NCI-H187 (cell line): ENCODE results near the gene MECR.
"Not testable (repeated sequence)": the region's sequence is repeated elsewhere in the genome, so short reads cannot be mapped to it uniquely, and the experiment has no call there.

Source experiments
- DNase-seq, 2 experiments: peaks; one replicate each; lab custom pipeline; 2025; lab: John Stamatoyannopoulos, UW

The MECR gene

GRCh38 chr1:29169976-29170375, 60.8 kb downstream of the MECR start:
- no peak for DNase-seq

GRCh38 chr1:29167904-29168303, 62.8 kb downstream of the MECR start:
- DNase-seq = no peak

- DNase-seq = no peak
Measured at GRCh38 chr1:29166291-29166878, 64.3 kb downstream of the MECR start.

GRCh38 chr1:29164588-29164987, 66.1 kb downstream of the MECR start:
- no peak for DNase-seq

GRCh38 chr1:29162476-29163138, 68.1 kb downstream of the MECR start:
- DNase-seq = no peak

- DNase-seq = no peak
Measured at GRCh38 chr1:29162025-29162424, 68.7 kb downstream of the MECR start.

GRCh38 chr1:29159773-29160172, 71.0 kb downstream of the MECR start:
- DNase-seq = no peak

- no peak for DNase-seq
Measured at GRCh38 chr1:29157269-29157601, 73.5 kb downstream of the MECR start.

GRCh38 chr1:29156543-29157268, 74.0 kb downstream of the MECR start:
- no peak for DNase-seq

- no peak for DNase-seq
Measured at GRCh38 chr1:29152046-29152805, 78.5 kb downstream of the MECR start.

GRCh38 chr1:29150346-29150745, 80.4 kb downstream of the MECR start:
- DNase-seq = not testable (repeated sequence)

GRCh38 chr1:29148656-29149491, 81.9 kb downstream of the MECR start:
- DNase-seq = no peak

- DNase-seq = no peak
Measured at GRCh38 chr1:29145739-29146437, 84.8 kb downstream of the MECR start.

GRCh38 chr1:29144178-29144577, 86.6 kb downstream of the MECR start:
- DNase-seq = no peak

GRCh38 chr1:29142714-29143113, 88.0 kb downstream of the MECR start:
- no peak for DNase-seq
